Esophagus muscularis mucosa (tissue), 4 donors: Measurements from ENCODE around the gene SHISA6. TPM values are rescaled to one million over a fixed set of nuclear protein-coding genes. Genes with fewer than 3 reads are reported as not detected.

Experiments
- DNase-seq: peaks from one replicate; pipeline ENCODE4 v3.0.0-alpha.2; 2017; ENCODE audit errors: extremely low spot score
- H3K27ac ChIP-seq, 4 donors: fragments of 200-600 bp; sonication (generic); replicated peaks in 1 of 4; 1 replicate in 3 of 4; 2 replicates in 1 of 4; pipeline ENCODE4 v1.5.1; 2016 to 2019; ENCODE audit warnings: mild to moderate bottlenecking in 1 of 4
- H3K27me3 ChIP-seq, 4 donors: fragments of 200-600 bp; sonication (generic); one replicate each; pipeline versions ENCODE4 v1.5.1 to v1.6.0; 2016 to 2019
- H3K36me3 ChIP-seq, 4 donors: fragments of 200-600 bp; sonication (generic); one replicate each; pipeline ENCODE4 v1.5.1; 2016 to 2019
- H3K4me1 ChIP-seq, 4 donors: fragments of 200-600 bp; sonication (generic); one replicate each; pipeline ENCODE4 v1.5.1; 2016 to 2019
- H3K4me3 ChIP-seq, 4 donors: fragments of 200-600 bp; sonication (generic); 1 replicate in 2 of 4; 2 replicates in 2 of 4; pipeline ENCODE4 v1.5.1; 2016 to 2019; ENCODE audit warnings: mild to moderate bottlenecking in 4 of 4, moderate library complexity in 1 of 4
- H3K9me3 ChIP-seq, 4 donors: fragments of 200-600 bp; sonication (generic); 1 replicate in 3 of 4; 2 replicates in 1 of 4; pipeline ENCODE4 v1.5.1; 2016 to 2019
- CTCF ChIP-seq, 3 experiments: fragments of 200-600 bp in 2 of 3; fragments of 450-650 bp in 1 of 3; sonication (generic) in 2 of 3; IDR thresholded peaks; one replicate each; pipeline ENCODE4 v1.5.1; 2017 to 2019; ENCODE audit warnings: antibody characterized with exemption in 3 of 3, mild to moderate bottlenecking in 2 of 3, moderate library complexity in 1 of 3
- EP300 ChIP-seq: sonication (generic); formaldehyde crosslinking; IDR thresholded peaks from one replicate; pipeline ENCODE4 v1.6.1; 2017; ENCODE audit warnings: antibody characterized with exemption
- POLR2A ChIP-seq: fragments of 450-650 bp; IDR thresholded peaks from one replicate; pipeline ENCODE4 v1.6.1; 2017; ENCODE audit warnings: antibody characterized with exemption, moderate library complexity, mild to moderate bottlenecking, low read depth
- POLR2AphosphoS5 ChIP-seq, 2 donors: sonication (generic); formaldehyde crosslinking; IDR thresholded peaks; one replicate each; pipeline ENCODE4 v1.6.1; 2017; ENCODE audit warnings: antibody characterized with exemption in 2 of 2
- WGBS: methylation state at CpG from one replicate; pipeline ENCODE4 v1.1.5; 2018; 5-methylcytosine and 5-hydroxymethylcytosine counted together
- intact Hi-C: fragments of 100-400 bp; cut with DNase I; formaldehyde crosslinking; loops from one replicate; pipeline ENCODE4 v1.15.1; 2023
- total RNA-seq, 4 donors: library from RNA; depleted of rRNA; stranded (reverse); fragments of >200 nt; gene quantifications; one replicate each; pipeline versions ENCODE4 v1.1.0 to v1.2.1, GENCODE V29; 2016

SHISA6 gene
- total RNA-seq, 4 donors from 2014 or later: 0.83 to 1.7 (median 1.4) TPM

GRCh38 chr17:11598274-11599221, 357.5 kb downstream of the SHISA6 start, which contains the start of gene DNAH9:
Gene DNAH9, plus strand, starts transcription at chr17:11598470. Its CDS starts 29 bp downstream, at chr17:11598499.
- WGBS: 2% methylated on average over 40 of the region's 84 CpGs
- Histone ChIP-seq H3K36me3 (no peaks in the 10 kb centered on the region), H3K27me3 (peaks cover 0 to 5% (median 0%) of the 10 kb centered on the region in 4 donors), H3K4me3 (peak within 1 kb of the TSS; percentile 63 to 78 (median 70)), H3K9me3 (no peaks in the 10 kb centered on the region), H3K27ac (peak within 1 kb of the TSS; percentile 73 to 87 (median 82)), H3K4me1 (peaks cover 10 to 18% (median 17%) of the 10 kb centered on the region in 4 donors)
- peak; percentile 34 to 63 for TF ChIP-seq POLR2AphosphoS5 (IDR thresholded peaks at IDR 0.05)
- no peak for TF ChIP-seq CTCF (IDR thresholded peaks at IDR 0.05)
- no peak for TF ChIP-seq POLR2A
- TF ChIP-seq EP300: no peak
- intact Hi-C loops: no loop called here
- peak; percentile 98 for DNase-seq

GRCh38 chr17:11601661-11602060, 360.6 kb downstream of the SHISA6 start:
- Histone ChIP-seq H3K9me3 (no peaks in the 10 kb centered on the region), H3K27ac (no peak overlapping the region), H3K4me3 (no peak overlapping the region), H3K36me3 (no peaks in the 10 kb centered on the region), H3K4me1 (peaks cover 10 to 18% (median 17%) of the 10 kb centered on the region in 4 donors), H3K27me3 (peaks cover 0 to 9% (median 0%) of the 10 kb centered on the region in 4 donors)
- DNase-seq: no peak
- no peak for TF ChIP-seq CTCF (IDR thresholded peaks at IDR 0.05)
- TF ChIP-seq POLR2AphosphoS5 (IDR thresholded peaks at IDR 0.05): no peak
- no peak for TF ChIP-seq POLR2A
- TF ChIP-seq EP300: no peak
- intact Hi-C loops: no loop called here
- WGBS: 78% methylated on average over 5 of the region's 5 CpGs

GRCh38 chr17:11608396-11608795, 367.4 kb downstream of the SHISA6 start:
- H3K36me3 ChIP-seq: no peaks in the 10 kb centered on the region
- H3K27me3 ChIP-seq: peaks cover 0 to 6% (median 0%) of the 10 kb centered on the region in 4 donors
- H3K4me3 ChIP-seq: no peak overlapping the region
- peaks cover 0 to 13% (median 13%) of the 10 kb centered on the region in 4 donors for H3K4me1 ChIP-seq
- intact Hi-C loops: no loop called here
- no peak for DNase-seq
- 33% methylated on average over 6 of the region's 6 CpGs for WGBS
- no peaks in the 10 kb centered on the region for H3K9me3 ChIP-seq
- peak overlapping the region; percentile 8 to 65 (median 38) for H3K27ac ChIP-seq
- TF ChIP-seq CTCF (IDR thresholded peaks at IDR 0.05): no peak
- peak in 1 of 2 donors; percentile 35 for TF ChIP-seq POLR2AphosphoS5 (IDR thresholded peaks at IDR 0.05)
- no peak for TF ChIP-seq EP300

GRCh38 chr17:11610999-11611566, 370.1 kb downstream of the SHISA6 start:
- no peaks in the 10 kb centered on the region for H3K9me3 ChIP-seq
- 42% methylated on average over 6 of the region's 6 CpGs for WGBS
- peaks cover 0 to 2% (median 0%) of the 10 kb centered on the region in 4 donors for H3K27me3 ChIP-seq
- no peak for DNase-seq
- TF ChIP-seq POLR2AphosphoS5 (IDR thresholded peaks at IDR 0.05) (no peak), EP300 (no peak), CTCF (IDR thresholded peaks at IDR 0.05) (no peak), POLR2A (no peak)
- no peak overlapping the region for H3K4me3 ChIP-seq
- no peak overlapping the region for H3K27ac ChIP-seq
- H3K4me1 ChIP-seq: peaks cover 0 to 13% (median 13%) of the 10 kb centered on the region in 4 donors
- intact Hi-C loops: no loop called here
- no peaks in the 10 kb centered on the region for H3K36me3 ChIP-seq
